Measurements from ENCODE around the gene CLSTN2. TPM values are rescaled to one million over a fixed set of nuclear protein-coding genes. Genes with fewer than 3 reads are reported as not detected.

CLSTN2 gene
- total RNA-seq, 1 experiment from 2014 or later = 0.02 TPM

DNA sequence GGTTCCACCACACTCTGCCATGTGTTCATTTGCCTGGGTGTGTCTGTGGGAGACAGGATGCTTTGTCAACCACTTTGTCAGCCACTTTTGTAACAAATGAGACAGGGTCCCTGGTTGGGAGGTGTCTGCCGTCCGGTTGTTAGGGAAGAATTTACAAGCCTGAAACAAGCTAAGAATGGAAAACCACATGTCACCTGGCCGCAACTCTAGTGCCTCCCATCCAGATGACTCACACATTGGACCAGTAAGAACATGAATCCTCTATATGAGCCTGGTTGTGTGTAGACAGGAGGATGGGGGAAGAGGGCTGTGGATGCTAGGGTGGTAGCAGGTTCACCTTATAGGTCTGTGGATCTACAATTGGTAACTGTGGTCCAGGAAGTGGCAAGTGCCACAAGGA is 335.3 kb downstream of the CLSTN2 start:
- no peak overlapping the region for H3K4me2 ChIP-seq (ENCODE audit: low read length)
- H3K9me3 ChIP-seq (ENCODE audit: control insufficient read depth in 1 of 2, insufficient read depth in 1 of 2, low read depth in 1 of 2, low read length in 2 of 2) = no peaks in the 10 kb centered on the region
- ChIA-PET CTCF (no interaction called here), POLR2A (no interaction called here), RAD21 (ENCODE audit: low non-redundant PET in 1 of 2, low total read pairs in 2 of 2, uncharacterized antibody in 2 of 2, unreplicated experiment in 2 of 2) (no interaction called here)
- ATAC-seq (no peak), DNase-seq (ENCODE audit: low read depth, low spot score) (no peak)
- H4K20me1 ChIP-seq (ENCODE audit: insufficient read depth) = no peaks in the 10 kb centered on the region
- no peaks in the 10 kb centered on the region for H3K79me2 ChIP-seq (ENCODE audit: insufficient read depth, low read length)
- no peak overlapping the region for H3K27ac ChIP-seq (ENCODE audit: low read depth, low read length)
- H3K27me3 ChIP-seq (ENCODE audit: insufficient read depth, low read length) = peaks cover 56% of the 10 kb centered on the region
- H3K4me1 ChIP-seq (ENCODE audit: control insufficient read depth in 1 of 2, insufficient read depth in 2 of 2, low read length in 2 of 2) = no peaks in the 10 kb centered on the region
- no peak overlapping the region for H2AFZ ChIP-seq (ENCODE audit: low read depth, low read length, poor library complexity, severe bottlenecking)
- H3K4me3 ChIP-seq (replicated peaks in 1 of 2; ENCODE audit: low read depth in 1 of 2, low read length in 2 of 2) = no peak overlapping the region
- BruUV-seq (replicated peaks) = no TSS peak
- intact Hi-C loops (cut with micrococcal nuclease) = loop anchor here (10.0 kb wide), 1 partner anchor 594 kb away; no protein-coding TSS in a partner anchor
- no peaks in the 10 kb centered on the region for H3K36me3 ChIP-seq (ENCODE audit: control insufficient read depth in 1 of 2, insufficient read depth in 2 of 2, low read length in 2 of 2)
- no peaks in the 10 kb centered on the region for H3K9me2 ChIP-seq (ENCODE audit: insufficient read depth)
- H3K9ac ChIP-seq (ENCODE audit: low read length) = no peak overlapping the region
- no peak for TF ChIP-seq ZNF274 (IDR thresholded peaks at IDR 0.05; ENCODE audit: low read depth, low read length)
- no peak for TF ChIP-seq SRF (IDR thresholded peaks at IDR 0.05; ENCODE audit: low read depth)
- no peak for TF ChIP-seq POLR2AphosphoS5 (IDR thresholded peaks at IDR 0.05; ENCODE audit: low read depth, low read length)
- TF ChIP-seq CBX3 (IDR thresholded peaks at IDR 0.05; ENCODE audit: low read depth) = no peak
- no peak for TF ChIP-seq FOSL1 (IDR thresholded peaks at IDR 0.05; ENCODE audit: low read depth)
- TF ChIP-seq CEBPB (IDR thresholded peaks at IDR 0.05; ENCODE audit: low read depth) = no peak
- TF ChIP-seq RAD21 (IDR thresholded peaks at IDR 0.05; ENCODE audit: low read depth) = no peak
- no peak for TF ChIP-seq ZFX (IDR thresholded peaks at IDR 0.05)
- no peak for TF ChIP-seq POLR2A (IDR thresholded peaks at IDR 0.05; ENCODE audit: borderline replicate concordance, extremely low read depth, insufficient read depth, insufficient read length)
- TF ChIP-seq TCF7L2 (IDR thresholded peaks at IDR 0.05; ENCODE audit: borderline replicate concordance, extremely low read depth, insufficient read depth, insufficient read length) = no peak
- TF ChIP-seq, protein P1, sequence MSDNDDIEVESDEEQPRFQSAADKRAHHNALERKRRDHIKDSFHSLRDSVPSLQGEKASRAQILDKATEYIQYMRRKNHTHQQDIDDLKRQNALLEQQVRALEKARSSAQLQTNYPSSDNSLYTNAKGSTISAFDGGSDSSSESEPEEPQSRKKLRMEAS (IDR thresholded peaks at IDR 0.05) = no peak
- no peak for TF ChIP-seq ATF3 (IDR thresholded peaks at IDR 0.05)
- TF ChIP-seq SIN3A (IDR thresholded peaks at IDR 0.05; ENCODE audit: low read depth) = no peak
- TF ChIP-seq YY1 (IDR thresholded peaks at IDR 0.05; ENCODE audit: extremely low read depth, insufficient replicate concordance, low read depth, low read length) = no peak
- no peak for TF ChIP-seq EZH2 (IDR thresholded peaks at IDR 0.05)
- TF ChIP-seq EZH2phosphoT487 (IDR thresholded peaks at IDR 0.05; ENCODE audit: borderline replicate concordance) = no peak
- TF ChIP-seq, protein P2, sequence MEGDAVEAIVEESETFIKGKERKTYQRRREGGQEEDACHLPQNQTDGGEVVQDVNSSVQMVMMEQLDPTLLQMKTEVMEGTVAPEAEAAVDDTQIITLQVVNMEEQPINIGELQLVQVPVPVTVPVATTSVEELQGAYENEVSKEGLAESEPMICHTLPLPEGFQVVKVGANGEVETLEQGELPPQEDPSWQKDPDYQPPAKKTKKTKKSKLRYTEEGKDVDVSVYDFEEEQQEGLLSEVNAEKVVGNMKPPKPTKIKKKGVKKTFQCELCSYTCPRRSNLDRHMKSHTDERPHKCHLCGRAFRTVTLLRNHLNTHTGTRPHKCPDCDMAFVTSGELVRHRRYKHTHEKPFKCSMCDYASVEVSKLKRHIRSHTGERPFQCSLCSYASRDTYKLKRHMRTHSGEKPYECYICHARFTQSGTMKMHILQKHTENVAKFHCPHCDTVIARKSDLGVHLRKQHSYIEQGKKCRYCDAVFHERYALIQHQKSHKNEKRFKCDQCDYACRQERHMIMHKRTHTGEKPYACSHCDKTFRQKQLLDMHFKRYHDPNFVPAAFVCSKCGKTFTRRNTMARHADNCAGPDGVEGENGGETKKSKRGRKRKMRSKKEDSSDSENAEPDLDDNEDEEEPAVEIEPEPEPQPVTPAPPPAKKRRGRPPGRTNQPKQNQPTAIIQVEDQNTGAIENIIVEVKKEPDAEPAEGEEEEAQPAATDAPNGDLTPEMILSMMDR (IDR thresholded peaks at IDR 0.05 in 2 of 3, conservative IDR thresholded peaks at IDR 0.05 in 1 of 3; ENCODE audit: borderline replicate concordance in 1 of 3, insufficient read depth in 1 of 3, low read depth in 2 of 3, low read length in 2 of 3) = no peak

Data from HCT116 (cell line).